AG04449 (cell line): ENCODE measurements around the gene MTERF4.
"Not testable (repeated sequence)": the region's sequence is repeated elsewhere in the genome, so short reads cannot be mapped to it uniquely, and the experiment has no call there.

ENCODE experiments used
- CTCF ChIA-PET: fragments of 350-600 bp; formaldehyde crosslinking; extraction: SDS; loops from one replicate; lab custom pipeline; 2021; ENCODE audit warnings: antibody characterized with exemption; lab: Yijun Ruan, JAX
- POLR2A ChIA-PET: fragments of 400-600, 350-600 bp; formaldehyde crosslinking; extraction: SDS; loops from one replicate; lab custom pipeline; 2020; ENCODE audit warnings: antibody characterized with exemption, inconsistent platforms; lab: Yijun Ruan, JAX
- DNase-seq: peaks from one replicate; pipeline ENCODE4 v3.0.0-alpha.2; 2010; ENCODE audit warnings: low read depth, low spot score
- H3K4me3 ChIP-seq: 2 replicates; pipeline ENCODE4 v1.5.1; 2011; ENCODE audit warnings: low read depth, mild to moderate bottlenecking, control low read depth, low read length
- TF ChIP-seq, protein P1 (sequence below): IDR thresholded peaks from one replicate; pipeline ENCODE4 v1.5.1; 2011; ENCODE audit warnings: mild to moderate bottlenecking, moderate library complexity, low read length, control low read depth, inconsistent platforms; ENCODE audit not compliant: insufficient read depth; ENCODE audit errors: missing control alignments

Gene MTERF4

DNA sequence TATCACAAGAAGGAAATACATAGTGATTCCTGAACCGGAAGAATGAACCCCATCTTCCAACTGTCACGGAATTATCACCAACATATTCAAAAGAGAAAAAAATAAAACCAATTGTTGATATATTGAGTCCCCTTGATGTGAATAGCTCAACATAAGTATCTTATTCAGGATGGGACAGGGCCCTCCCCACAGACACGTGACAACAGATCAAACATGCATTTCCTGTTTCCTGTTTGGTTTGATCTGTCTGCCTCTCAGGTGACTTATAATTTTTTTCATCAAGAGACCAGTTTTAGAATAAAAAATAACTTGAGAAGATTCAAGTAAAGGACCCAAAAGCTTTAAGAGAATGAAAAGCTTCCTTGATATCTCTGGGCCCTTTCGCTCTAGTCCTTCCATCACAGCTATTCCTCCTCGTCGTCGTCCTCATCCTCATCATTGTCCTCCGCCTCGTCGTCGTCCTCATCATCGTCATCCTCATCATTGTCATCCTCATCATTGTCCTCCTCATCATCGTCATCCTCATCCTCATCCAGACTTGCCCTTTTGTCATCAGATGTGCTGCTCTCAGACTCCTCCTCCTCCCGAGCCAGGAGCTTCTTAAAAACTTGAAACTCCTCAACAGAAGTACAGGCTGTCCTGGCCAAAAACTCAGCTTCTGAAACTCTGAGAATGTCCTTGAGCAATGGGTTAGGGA lies 6.3 kb downstream of the MTERF4 start:
- ChIA-PET CTCF (interaction anchor here (1.9 kb wide), 1 partner anchor 18 kb away, joined by 7 read pairs; no protein-coding TSS in a partner anchor), POLR2A (no interaction called here)
- H3K4me3 ChIP-seq, result no peak overlapping the region
- TF ChIP-seq, protein P1, sequence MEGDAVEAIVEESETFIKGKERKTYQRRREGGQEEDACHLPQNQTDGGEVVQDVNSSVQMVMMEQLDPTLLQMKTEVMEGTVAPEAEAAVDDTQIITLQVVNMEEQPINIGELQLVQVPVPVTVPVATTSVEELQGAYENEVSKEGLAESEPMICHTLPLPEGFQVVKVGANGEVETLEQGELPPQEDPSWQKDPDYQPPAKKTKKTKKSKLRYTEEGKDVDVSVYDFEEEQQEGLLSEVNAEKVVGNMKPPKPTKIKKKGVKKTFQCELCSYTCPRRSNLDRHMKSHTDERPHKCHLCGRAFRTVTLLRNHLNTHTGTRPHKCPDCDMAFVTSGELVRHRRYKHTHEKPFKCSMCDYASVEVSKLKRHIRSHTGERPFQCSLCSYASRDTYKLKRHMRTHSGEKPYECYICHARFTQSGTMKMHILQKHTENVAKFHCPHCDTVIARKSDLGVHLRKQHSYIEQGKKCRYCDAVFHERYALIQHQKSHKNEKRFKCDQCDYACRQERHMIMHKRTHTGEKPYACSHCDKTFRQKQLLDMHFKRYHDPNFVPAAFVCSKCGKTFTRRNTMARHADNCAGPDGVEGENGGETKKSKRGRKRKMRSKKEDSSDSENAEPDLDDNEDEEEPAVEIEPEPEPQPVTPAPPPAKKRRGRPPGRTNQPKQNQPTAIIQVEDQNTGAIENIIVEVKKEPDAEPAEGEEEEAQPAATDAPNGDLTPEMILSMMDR, result no peak
- DNase-seq, result no peak

DNA sequence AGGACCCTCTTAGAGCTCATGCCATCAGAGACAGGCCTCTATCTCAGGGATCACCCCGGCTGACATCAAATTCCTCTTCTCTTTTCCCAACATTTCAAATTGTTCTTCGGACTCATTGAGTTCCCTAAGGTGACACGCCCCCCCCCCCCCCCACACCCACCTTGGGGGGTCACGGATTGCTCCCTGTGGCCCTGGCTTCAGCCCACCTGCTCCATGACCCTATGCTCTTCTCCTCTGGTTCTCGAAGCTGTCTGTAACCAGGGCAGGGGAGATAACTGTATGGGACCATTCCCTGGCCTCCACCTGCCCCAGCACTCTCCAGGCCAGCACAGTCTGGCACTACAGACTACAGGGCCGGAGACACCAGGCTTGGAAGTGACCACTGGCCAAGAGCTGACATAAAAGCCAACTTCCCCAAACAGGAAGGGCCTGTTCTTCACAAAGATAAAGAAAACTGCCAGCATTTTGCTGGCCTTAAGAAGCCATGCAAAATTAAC lies 7.1 kb downstream of the MTERF4 start:
- no peak overlapping the region for H3K4me3 ChIP-seq
- CTCF ChIA-PET, result interaction anchor here (1.2 to 1.9 kb wide), 2 partner anchors 17 kb away, joined by 3 to 7 read pairs; no protein-coding TSS in a partner anchor
- TF ChIP-seq, protein P1, result no peak
- DNase-seq, result no peak
- POLR2A ChIA-PET, result no interaction called here

DNA sequence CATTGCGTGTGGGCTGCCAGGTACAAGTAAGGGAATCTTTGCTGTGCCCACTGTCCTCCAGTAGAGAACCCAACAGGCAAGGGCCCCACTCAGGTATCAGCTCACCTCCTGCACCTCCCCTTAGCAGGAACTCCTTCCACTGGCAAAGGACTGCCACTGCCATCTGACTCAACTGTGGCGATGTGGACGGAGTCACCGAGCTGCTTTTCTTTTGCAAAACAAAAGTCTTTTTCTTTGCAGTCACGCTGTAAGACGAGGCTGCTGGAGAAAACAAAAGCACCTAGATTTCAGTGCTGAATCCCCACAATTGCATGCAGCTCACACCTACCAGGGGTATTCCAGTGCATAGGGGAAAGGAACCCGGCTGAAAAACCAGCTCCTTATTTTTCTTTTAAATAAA lies 7.9 kb downstream of the MTERF4 start:
- CTCF ChIA-PET, result interaction anchor here (1.2 kb wide), 1 partner anchor 16 kb away, joined by 3 read pairs; no protein-coding TSS in a partner anchor
- POLR2A ChIA-PET, result no interaction called here

DNA sequence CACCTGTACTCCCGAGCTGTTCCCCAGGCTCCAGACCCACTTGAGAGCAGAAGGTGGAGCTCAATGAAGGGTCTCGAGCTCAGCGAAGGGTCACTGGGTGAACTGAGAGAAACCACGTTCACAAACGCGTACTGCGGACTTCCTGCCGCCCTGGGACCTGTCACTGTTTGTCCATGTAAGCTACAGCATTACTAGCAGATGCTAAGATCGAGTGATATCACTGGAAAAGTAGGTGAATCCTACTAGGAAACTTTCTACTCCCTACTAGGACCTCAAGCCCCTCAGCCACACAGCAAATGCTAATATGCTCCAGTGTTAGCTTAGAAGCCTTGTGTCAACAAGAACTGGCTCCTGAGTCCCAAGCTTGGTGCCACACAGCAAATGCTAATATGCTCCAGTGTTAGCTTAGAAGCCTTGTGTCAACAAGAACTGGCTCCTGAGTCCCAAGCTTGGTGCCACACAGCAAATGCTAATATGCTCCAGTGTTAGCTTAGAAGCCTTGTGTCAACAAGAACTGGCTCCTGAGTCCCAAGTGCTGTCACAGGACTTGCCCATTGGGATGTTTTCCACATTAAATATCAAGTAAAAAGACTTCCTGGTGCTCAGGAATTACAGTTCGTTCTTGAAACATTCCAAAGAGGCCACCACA lies 8.8 kb downstream of the MTERF4 start:
- CTCF ChIA-PET, result interaction anchor here (1.8 to 2.4 kb wide), 2 partner anchors 15 to 242 kb away, joined by 5 to 10 read pairs; no protein-coding TSS in a partner anchor
- POLR2A ChIA-PET, DNase-seq, H3K4me3 ChIP-seq: not testable (repeated sequence)

More for the DNA sequence above, 7.9 kb downstream of the MTERF4 start:
- no peak overlapping the region for H3K4me3 ChIP-seq
- no peak for DNase-seq
- TF ChIP-seq, protein P1, result no peak

DNA sequence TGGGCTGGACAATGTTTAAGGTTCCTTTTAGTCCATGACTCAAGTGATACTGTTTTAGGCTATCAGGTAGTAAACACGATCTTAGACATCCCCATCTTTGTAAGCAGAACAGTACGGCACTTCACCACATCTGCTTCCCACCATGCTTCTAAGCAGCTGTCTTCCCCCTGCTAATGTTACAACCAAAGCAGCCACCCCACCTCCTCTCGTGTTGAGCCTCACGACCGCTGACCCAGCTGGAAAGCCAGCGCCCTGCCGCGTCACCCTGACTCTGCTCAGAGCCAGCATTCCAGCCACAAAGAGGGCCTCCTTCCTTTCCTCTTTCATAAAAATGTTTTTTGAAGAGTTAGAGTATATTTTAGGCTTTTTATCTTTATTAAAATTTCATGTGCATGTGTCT lies 9.4 kb downstream of the MTERF4 start:
- H3K4me3 ChIP-seq, result no peak overlapping the region
- ChIA-PET POLR2A (interaction anchor here (1.5 kb wide), 1 partner anchor 10 kb away, joined by 3 read pairs; the partner anchor contains the start of gene MTERF4), CTCF (interaction anchor here (1.8 to 2.4 kb wide), 2 partner anchors 14 to 241 kb away, joined by 5 to 10 read pairs; no protein-coding TSS in a partner anchor)
- no peak for DNase-seq
- TF ChIP-seq, protein P1, result no peak

DNA sequence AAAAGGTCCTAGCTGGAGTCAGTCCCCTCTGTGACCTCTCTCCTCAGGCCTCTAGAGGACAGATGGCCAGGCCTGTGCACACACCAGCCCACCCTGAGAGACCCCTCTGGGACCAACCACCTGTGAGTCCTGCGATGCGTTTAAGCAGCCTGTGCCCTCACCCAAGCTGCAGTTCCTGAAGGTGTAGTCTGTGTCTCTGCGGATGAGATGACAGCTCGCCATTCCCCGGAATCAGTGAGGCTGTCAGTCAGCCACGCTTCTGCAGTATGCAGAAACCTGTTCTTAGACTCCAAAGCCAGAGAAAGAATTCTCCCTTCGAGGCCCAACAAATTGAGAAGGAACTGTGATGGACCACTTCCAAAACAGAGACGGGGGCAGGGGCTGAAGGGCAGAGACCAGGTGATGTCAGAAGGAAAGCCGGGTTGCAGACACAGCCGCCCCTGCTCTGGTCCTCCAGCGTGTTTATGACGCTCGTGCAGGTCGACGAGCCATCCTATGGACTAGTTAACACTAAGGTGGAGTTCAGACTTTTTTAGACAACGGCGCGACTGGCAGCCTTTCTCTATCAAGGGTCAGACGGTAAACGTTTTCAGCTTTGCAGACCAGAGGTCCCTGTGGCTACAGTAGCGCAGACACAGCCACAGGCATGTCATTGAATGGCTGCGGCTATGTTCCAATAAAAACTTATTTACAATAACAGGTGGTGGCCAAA lies 10.2 kb downstream of the MTERF4 start:
- CTCF ChIA-PET, result interaction anchor here (1.8 to 2.4 kb wide), 2 partner anchors 13 to 240 kb away, joined by 5 to 10 read pairs; no protein-coding TSS in a partner anchor
- no peak for DNase-seq
- POLR2A ChIA-PET, result interaction anchor here (1.5 kb wide), 1 partner anchor 10 kb away, joined by 3 read pairs; the partner anchor contains the start of gene MTERF4
- H3K4me3 ChIP-seq, result no peak overlapping the region
- TF ChIP-seq, protein P1, result no peak
